Activated naive CD4-positive, alpha-beta T cell treated with anti-CD3 and anti-CD28 coated beads, Interleukin-2, amount 50 U/mL, for 24 hours (primary cell): ENCODE results near the gene MIGA1.
"Not testable (repeated sequence)": the region's sequence is repeated elsewhere in the genome, so short reads cannot be mapped to it uniquely, and the experiment has no call there.

Source experiments
- H3K27ac Mint-ChIP-seq: one replicate; pipeline ENCODE4 v1.8.0; 2021; ENCODE audit warnings: mild to moderate bottlenecking, mixed read lengths
- H3K27me3 Mint-ChIP-seq: one replicate; pipeline ENCODE4 v1.8.0; 2021; ENCODE audit warnings: mixed read lengths
- H3K36me3 Mint-ChIP-seq: one replicate; pipeline ENCODE4 v1.8.0; 2021; ENCODE audit warnings: mixed read lengths
- H3K4me1 Mint-ChIP-seq: one replicate; pipeline ENCODE4 v1.8.0; 2021; ENCODE audit warnings: mixed read lengths
- H3K4me3 Mint-ChIP-seq: one replicate; pipeline ENCODE4 v1.8.0; 2021; ENCODE audit warnings: mild to moderate bottlenecking, mixed read lengths
- H3K9me3 Mint-ChIP-seq: one replicate; pipeline ENCODE4 v1.8.0; 2021; ENCODE audit warnings: mixed read lengths

Gene MIGA1

GRCh38 chr1:77781683-77782082 lies 2.2 kb downstream of the MIGA1 start:
- Mint-ChIP-seq H3K27me3 (no peaks in the 10 kb centered on the region), H3K4me1 (peaks cover 47% of the 10 kb centered on the region), H3K9me3 (peaks cover 5% of the 10 kb centered on the region), H3K4me3 (peak overlapping the region; percentile 98), H3K36me3 (peaks cover 24% of the 10 kb centered on the region), H3K27ac (peak overlapping the region; percentile 48)

GRCh38 chr1:77783141-77783540 lies 3.7 kb downstream of the MIGA1 start:
- Mint-ChIP-seq H3K4me1 (peaks cover 50% of the 10 kb centered on the region), H3K9me3 (peaks cover 7% of the 10 kb centered on the region), H3K36me3 (peaks cover 32% of the 10 kb centered on the region), H3K4me3 (no peak overlapping the region), H3K27ac (no peak overlapping the region), H3K27me3 (no peaks in the 10 kb centered on the region)

GRCh38 chr1:77786093-77786741 lies 6.8 kb downstream of the MIGA1 start:
- H3K4me3 Mint-ChIP-seq, H3K9me3 Mint-ChIP-seq, H3K27me3 Mint-ChIP-seq, H3K27ac Mint-ChIP-seq: not testable (repeated sequence)
- Mint-ChIP-seq H3K36me3 (peaks cover 46% of the 10 kb centered on the region), H3K4me1 (peaks cover 35% of the 10 kb centered on the region)

GRCh38 chr1:77794550-77794949 lies 15.1 kb downstream of the MIGA1 start:
- H3K36me3 Mint-ChIP-seq, result peaks cover 14% of the 10 kb centered on the region
- no peak overlapping the region for H3K27ac Mint-ChIP-seq
- peaks cover 40% of the 10 kb centered on the region for H3K4me1 Mint-ChIP-seq
- no peak overlapping the region for H3K4me3 Mint-ChIP-seq
- no peaks in the 10 kb centered on the region for H3K27me3 Mint-ChIP-seq
- H3K9me3 Mint-ChIP-seq, result no peaks in the 10 kb centered on the region

- Mint-ChIP-seq H3K4me1 (peaks cover 48% of the 10 kb centered on the region), H3K4me3 (no peak overlapping the region), H3K9me3 (no peaks in the 10 kb centered on the region), H3K27ac (no peak overlapping the region), H3K36me3 (peaks cover 14% of the 10 kb centered on the region), H3K27me3 (no peaks in the 10 kb centered on the region)
These were observed 17.4 kb downstream of the MIGA1 start for GRCh38 chr1:77796695-77797405.

GRCh38 chr1:77797991-77798390 lies 18.5 kb downstream of the MIGA1 start:
- no peak overlapping the region for H3K4me3 Mint-ChIP-seq
- H3K36me3 Mint-ChIP-seq, result peaks cover 11% of the 10 kb centered on the region
- H3K4me1 Mint-ChIP-seq, result peaks cover 42% of the 10 kb centered on the region
- H3K9me3 Mint-ChIP-seq, result no peaks in the 10 kb centered on the region
- H3K27ac Mint-ChIP-seq, result no peak overlapping the region
- no peaks in the 10 kb centered on the region for H3K27me3 Mint-ChIP-seq

GRCh38 chr1:77802026-77802425 lies 22.6 kb downstream of the MIGA1 start:
- no peak overlapping the region for H3K27ac Mint-ChIP-seq
- peaks cover 12% of the 10 kb centered on the region for H3K36me3 Mint-ChIP-seq
- H3K9me3 Mint-ChIP-seq, result no peaks in the 10 kb centered on the region
- H3K4me3 Mint-ChIP-seq, result no peak overlapping the region
- H3K27me3 Mint-ChIP-seq, result no peaks in the 10 kb centered on the region
- peaks cover 37% of the 10 kb centered on the region for H3K4me1 Mint-ChIP-seq

GRCh38 chr1:77803371-77803770 lies 23.9 kb downstream of the MIGA1 start:
- Mint-ChIP-seq H3K27me3 (no peaks in the 10 kb centered on the region), H3K27ac (no peak overlapping the region), H3K9me3 (no peaks in the 10 kb centered on the region), H3K4me3 (no peak overlapping the region), H3K36me3 (peaks cover 12% of the 10 kb centered on the region), H3K4me1 (peaks cover 23% of the 10 kb centered on the region)

GRCh38 chr1:77809787-77810462 lies 30.5 kb downstream of the MIGA1 start:
- H3K36me3 Mint-ChIP-seq, result peaks cover 10% of the 10 kb centered on the region
- H3K4me1 Mint-ChIP-seq, H3K4me3 Mint-ChIP-seq, H3K27ac Mint-ChIP-seq, H3K9me3 Mint-ChIP-seq, H3K27me3 Mint-ChIP-seq: not testable (repeated sequence)

GRCh38 chr1:77811589-77811988 lies 32.1 kb downstream of the MIGA1 start:
- not testable (repeated sequence) for H3K27me3 Mint-ChIP-seq, H3K9me3 Mint-ChIP-seq, H3K27ac Mint-ChIP-seq, H3K4me1 Mint-ChIP-seq, H3K4me3 Mint-ChIP-seq
- H3K36me3 Mint-ChIP-seq, result peaks cover 11% of the 10 kb centered on the region

- Mint-ChIP-seq H3K4me3 (no peak overlapping the region), H3K27ac (no peak overlapping the region), H3K4me1 (no peaks in the 10 kb centered on the region), H3K9me3 (no peaks in the 10 kb centered on the region), H3K36me3 (peaks cover 18% of the 10 kb centered on the region), H3K27me3 (no peaks in the 10 kb centered on the region)
These were observed 38.1 kb downstream of the MIGA1 start for GRCh38 chr1:77817368-77818209.

- H3K27ac Mint-ChIP-seq, result no peak overlapping the region
- no peaks in the 10 kb centered on the region for H3K9me3 Mint-ChIP-seq
- peaks cover 13% of the 10 kb centered on the region for H3K36me3 Mint-ChIP-seq
- peaks cover 1% of the 10 kb centered on the region for H3K4me1 Mint-ChIP-seq
- H3K27me3 Mint-ChIP-seq, result no peaks in the 10 kb centered on the region
- H3K4me3 Mint-ChIP-seq, result no peak overlapping the region
These were observed 40.7 kb downstream of the MIGA1 start for GRCh38 chr1:77820121-77820520.

- Mint-ChIP-seq H3K9me3 (no peaks in the 10 kb centered on the region), H3K4me3 (no peak overlapping the region), H3K27ac (no peak overlapping the region), H3K36me3 (peaks cover 12% of the 10 kb centered on the region), H3K4me1 (peaks cover 6% of the 10 kb centered on the region), H3K27me3 (no peaks in the 10 kb centered on the region)
These were observed 44.6 kb downstream of the MIGA1 start for GRCh38 chr1:77824079-77824478.

- Mint-ChIP-seq H3K4me1 (peaks cover 6% of the 10 kb centered on the region), H3K27me3 (no peaks in the 10 kb centered on the region), H3K36me3 (peaks cover 12% of the 10 kb centered on the region), H3K9me3 (no peaks in the 10 kb centered on the region), H3K4me3 (no peak overlapping the region), H3K27ac (no peak overlapping the region)
These were observed 45.2 kb downstream of the MIGA1 start for GRCh38 chr1:77824694-77825093.

GRCh38 chr1:77825131-77825709 lies 45.8 kb downstream of the MIGA1 start:
- Mint-ChIP-seq H3K4me3 (no peak overlapping the region), H3K9me3 (no peaks in the 10 kb centered on the region), H3K36me3 (peaks cover 11% of the 10 kb centered on the region), H3K27me3 (no peaks in the 10 kb centered on the region), H3K27ac (no peak overlapping the region), H3K4me1 (peaks cover 6% of the 10 kb centered on the region)
